Calu3 (cell line): ENCODE data around the gene CFAP92. TPM values are rescaled to one million over a fixed set of nuclear protein-coding genes. Genes with fewer than 3 reads are reported as not detected.

Experiments
- BruUV-seq: library from RNA; stranded (reverse); fragments of 400-500 nt; replicated peaks from 2 replicates; lab custom pipeline; 2021; lab: Mats Ljungman, UMichigan
- CTCF ChIA-PET: fragments of 300-600 bp; sonication (Branson Sonifier 250); formaldehyde crosslinking; loops from one replicate; lab custom pipeline; 2022; ENCODE audit warnings: antibody characterized with exemption; lab: Charles Lee
- DNase-seq: peaks from one replicate; pipeline ENCODE4 v3.0.0; 2022
- H3K27ac Mint-ChIP-seq: one replicate; pipeline ENCODE4 v1.8.0; 2022; ENCODE audit warnings: mixed read lengths; ENCODE audit not compliant: unreplicated experiment
- H3K27me3 Mint-ChIP-seq: one replicate; pipeline ENCODE4 v1.8.0; 2022; ENCODE audit warnings: mixed read lengths; ENCODE audit not compliant: unreplicated experiment
- H3K36me3 Mint-ChIP-seq: one replicate; pipeline ENCODE4 v1.8.0; 2022; ENCODE audit warnings: mild to moderate bottlenecking, moderate library complexity, mixed read lengths; ENCODE audit not compliant: insufficient read depth, unreplicated experiment
- H3K4me1 Mint-ChIP-seq: one replicate; pipeline ENCODE4 v1.8.0; 2022; ENCODE audit warnings: mild to moderate bottlenecking, low read depth, mixed read lengths; ENCODE audit not compliant: unreplicated experiment
- H3K4me3 Mint-ChIP-seq: one replicate; pipeline ENCODE4 v1.8.0; 2022; ENCODE audit warnings: mild to moderate bottlenecking, low read depth, moderate library complexity, mixed read lengths; ENCODE audit not compliant: unreplicated experiment
- H3K9me3 Mint-ChIP-seq: one replicate; pipeline ENCODE4 v1.8.0; 2022; ENCODE audit warnings: low read depth, mixed read lengths; ENCODE audit not compliant: unreplicated experiment
- CTCF ChIP-seq: fragments of 200-600 bp; IDR thresholded peaks from one replicate; pipeline ENCODE4 v1.8.0; 2022; ENCODE audit warnings: antibody characterized with exemption; ENCODE audit not compliant: unreplicated experiment
- intact Hi-C: fragments of 100-400 bp; cut with micrococcal nuclease; formaldehyde crosslinking; loops from one replicate; pipeline ENCODE4 v1.10.0; 2022; ENCODE audit not compliant: unreplicated experiment
- total RNA-seq: library from RNA; stranded (reverse); gene quantifications from 2 replicates; pipeline ENCODE4 v1.2.3, GENCODE V29; 2022

The CFAP92 gene
- total RNA-seq, 1 experiment from 2014 or later: 0.92 TPM

GRCh38 chr3:128878556-128879124 lies 115.2 kb downstream of the CFAP92 start:
- intact Hi-C loops: loop anchor here (10.0 kb wide), 1 partner anchor 214 kb away; no protein-coding TSS in a partner anchor
- Mint-ChIP-seq H3K27me3 (peaks cover 19% of the 10 kb centered on the region), H3K4me3 (peak overlapping the region; percentile 81), H3K36me3 (peaks cover 49% of the 10 kb centered on the region), H3K27ac (peak overlapping the region; percentile 84), H3K9me3 (no peaks in the 10 kb centered on the region), H3K4me1 (peaks cover 43% of the 10 kb centered on the region)
- CTCF ChIA-PET: interaction anchor here (0.5 to 3.7 kb wide), 13 partner anchors 9 to 261 kb away, joined by 3 to 15 read pairs (median 3); no protein-coding TSS in a partner anchor
- peak; percentile 18 for DNase-seq
- TF ChIP-seq CTCF: no peak
- BruUV-seq: TSS peak; percentile 94

- no peak for TF ChIP-seq CTCF
- Mint-ChIP-seq H3K4me3 (peak overlapping the region; percentile 81), H3K27me3 (peaks cover 25% of the 10 kb centered on the region), H3K36me3 (peaks cover 43% of the 10 kb centered on the region), H3K4me1 (peaks cover 41% of the 10 kb centered on the region), H3K9me3 (no peaks in the 10 kb centered on the region), H3K27ac (peak overlapping the region; percentile 84)
- DNase-seq: no peak
- no TSS peak for BruUV-seq
- CTCF ChIA-PET: interaction anchor here (0.6 to 3.7 kb wide), 8 partner anchors 8 to 300 kb away, joined by 3 to 15 read pairs (median 3); no protein-coding TSS in a partner anchor
- intact Hi-C loops: loop anchor here (10.0 kb wide), 1 partner anchor 213 kb away; no protein-coding TSS in a partner anchor
Observed at GRCh38 chr3:128878011-128878457, 115.8 kb downstream of the CFAP92 start.

GRCh38 chr3:128875556-128876120 lies 118.2 kb downstream of the CFAP92 start:
- CTCF ChIA-PET: interaction anchor here (0.5 to 1.3 kb wide), 4 partner anchors 30 to 119 kb away, joined by 3 read pairs; no protein-coding TSS in a partner anchor
- peaks cover 40% of the 10 kb centered on the region for H3K27me3 Mint-ChIP-seq
- H3K4me1 Mint-ChIP-seq: peaks cover 19% of the 10 kb centered on the region
- H3K27ac Mint-ChIP-seq: no peak overlapping the region
- intact Hi-C loops: loop anchor here (10.0 kb wide), 1 partner anchor 211 kb away; no protein-coding TSS in a partner anchor
- peaks cover 23% of the 10 kb centered on the region for H3K36me3 Mint-ChIP-seq
- DNase-seq: peak; percentile 73
- no peak overlapping the region for H3K4me3 Mint-ChIP-seq
- no peaks in the 10 kb centered on the region for H3K9me3 Mint-ChIP-seq
- peak; percentile 72 for TF ChIP-seq CTCF
- BruUV-seq: no TSS peak

- DNase-seq: no peak
- Mint-ChIP-seq H3K4me1 (peaks cover 19% of the 10 kb centered on the region), H3K4me3 (no peak overlapping the region), H3K36me3 (peaks cover 13% of the 10 kb centered on the region), H3K9me3 (no peaks in the 10 kb centered on the region), H3K27me3 (peaks cover 40% of the 10 kb centered on the region), H3K27ac (no peak overlapping the region)
- intact Hi-C loops: loop anchor here (10.0 kb wide), 1 partner anchor 210 kb away; no protein-coding TSS in a partner anchor
- TF ChIP-seq CTCF: no peak
- no TSS peak for BruUV-seq
- CTCF ChIA-PET: interaction anchor here (1.2 to 1.3 kb wide), 2 partner anchors 115 to 120 kb away, joined by 3 read pairs; no protein-coding TSS in a partner anchor
Observed at GRCh38 chr3:128874481-128875180, 119.2 kb downstream of the CFAP92 start.
